Myocyte (in vitro differentiated cells): ENCODE data around the gene ARRB1. TPM values are rescaled to one million over a fixed set of nuclear protein-coding genes. Genes with fewer than 3 reads are reported as not detected.
A peak's percentile ranks its signal among the peaks of the same experiment; 100 is the strongest.
"Not testable (repeated sequence)": the region's sequence is repeated elsewhere in the genome, so short reads cannot be mapped to it uniquely, and the experiment has no call there.

Source experiments
- DNase-seq: peaks from one replicate; pipeline ENCODE4 v3.0.0-alpha.2; 2012; ENCODE audit warnings: low read depth
- polyA plus RNA-seq: library from polyadenylated mRNA; unstranded; fragments of >200 nt; gene quantifications from one replicate; pipeline ENCODE4 v1.2.1, GENCODE V29; 2012; ENCODE audit warnings: missing spikeins
- total RNA-seq: library from RNA; depleted of rRNA; stranded (reverse); fragments of >200 nt; gene quantifications from 2 replicates; pipeline ENCODE4 v1.2.3, GENCODE V29; 2014

Gene ARRB1
- 17.2 and 23.0 TPM in 2 replicates for total RNA-seq
- polyA plus RNA-seq = 20.9 TPM

GRCh38 chr11:75351541-75351790, at the start of gene ARRB1:
Gene ARRB1 (minus strand): TSS chr11:75351661. CDS start chr11:75351607, 54 bp downstream.
- no peak for DNase-seq

GRCh38 chr11:75400146-75400865, 48.8 kb upstream of the ARRB1 start:
- DNase-seq = peak; percentile 19

DNA sequence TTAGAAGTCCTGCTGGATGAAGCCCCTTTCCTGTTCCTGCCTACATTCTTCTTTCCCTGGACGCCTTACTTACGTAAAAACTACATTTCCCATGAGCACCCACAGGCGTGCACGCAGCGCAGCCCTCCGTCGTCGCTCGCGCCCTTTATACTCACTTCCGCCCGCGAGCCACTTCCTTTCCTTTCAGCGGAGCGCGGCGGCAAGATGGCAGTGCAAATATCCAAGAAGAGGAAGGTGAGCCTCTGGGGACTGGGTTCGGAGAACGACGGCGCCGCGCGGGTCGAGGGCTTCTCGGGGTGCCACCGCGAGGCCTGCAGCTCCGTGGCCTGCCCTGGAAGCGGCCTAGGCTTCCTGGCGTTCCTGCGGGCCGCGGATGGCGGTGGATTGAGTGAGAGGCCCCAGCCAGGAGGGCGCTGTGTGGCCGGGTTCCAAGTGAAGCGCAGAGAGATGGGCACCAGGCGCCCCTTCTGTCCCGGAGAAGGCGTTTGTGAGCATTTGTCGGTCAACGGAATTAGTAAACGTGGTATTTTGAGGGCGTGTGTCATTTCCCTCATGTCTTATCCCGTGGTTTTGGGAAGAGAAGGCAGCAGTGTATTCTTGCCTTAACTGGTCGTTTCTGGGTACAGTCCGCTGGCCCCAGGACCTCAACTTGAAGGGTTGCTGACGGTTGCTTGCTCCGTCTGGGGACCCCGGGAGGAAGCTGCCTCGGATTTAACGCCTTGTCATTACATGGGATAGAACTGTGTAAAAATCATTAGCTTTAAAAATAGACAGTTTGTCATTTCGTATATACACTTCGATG, 48.1 kb upstream of the ARRB1 start, which contains the start of gene RPS3:
Gene RPS3 (plus strand): TSS at position 175 of the 802 bp plus-strand sequence. CDS start 30 bp downstream, at position 205.
- DNase-seq = peak; percentile 94

- no peak for DNase-seq
These were observed 47.4 kb upstream of the ARRB1 start for GRCh38 chr11:75398906-75399305.

DNA sequence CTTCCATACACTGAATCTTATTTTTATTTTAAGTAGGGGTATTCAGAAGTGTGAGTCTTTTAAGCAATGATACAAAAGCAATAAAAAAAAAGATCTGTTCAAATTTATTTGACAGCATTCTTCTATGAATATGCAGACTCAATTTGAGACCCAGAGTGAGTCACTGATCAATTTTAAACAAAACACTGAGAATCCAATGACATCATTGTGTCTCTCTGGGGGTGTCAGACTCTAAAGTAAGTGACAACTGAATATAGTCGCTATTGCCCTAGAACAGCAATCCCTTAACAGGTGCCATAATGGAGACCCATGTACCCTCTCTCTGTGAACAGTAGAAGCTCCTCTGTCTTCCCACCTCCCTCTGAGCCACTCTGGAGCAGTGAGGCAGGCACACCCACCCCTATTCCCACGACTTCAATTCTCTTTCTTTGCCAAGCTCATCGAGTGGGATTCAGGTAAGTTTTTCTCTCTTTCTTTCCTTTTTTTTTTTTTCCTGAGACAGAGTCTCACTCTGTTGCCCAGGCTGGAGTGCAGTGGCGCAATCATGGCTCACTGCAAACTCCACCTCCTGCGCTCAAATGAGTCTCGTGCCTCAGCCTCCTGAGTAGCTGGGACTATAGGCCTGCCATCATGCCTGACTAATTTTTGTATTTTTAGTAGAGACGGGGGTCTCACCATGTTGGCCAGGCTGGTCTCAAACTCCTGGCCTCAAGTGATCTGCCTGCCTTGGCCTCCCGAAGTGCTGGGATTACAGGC, 42.8 kb upstream of the ARRB1 start:
- DNase-seq = no peak

- DNase-seq = no peak
These were observed 38.5 kb upstream of the ARRB1 start for GRCh38 chr11:75389925-75390324.

- DNase-seq = no peak
These were observed 37.8 kb upstream of the ARRB1 start for GRCh38 chr11:75389276-75389605.

- DNase-seq = peak; percentile 86
These were observed 37.2 kb upstream of the ARRB1 start for GRCh38 chr11:75388386-75389275.

DNA sequence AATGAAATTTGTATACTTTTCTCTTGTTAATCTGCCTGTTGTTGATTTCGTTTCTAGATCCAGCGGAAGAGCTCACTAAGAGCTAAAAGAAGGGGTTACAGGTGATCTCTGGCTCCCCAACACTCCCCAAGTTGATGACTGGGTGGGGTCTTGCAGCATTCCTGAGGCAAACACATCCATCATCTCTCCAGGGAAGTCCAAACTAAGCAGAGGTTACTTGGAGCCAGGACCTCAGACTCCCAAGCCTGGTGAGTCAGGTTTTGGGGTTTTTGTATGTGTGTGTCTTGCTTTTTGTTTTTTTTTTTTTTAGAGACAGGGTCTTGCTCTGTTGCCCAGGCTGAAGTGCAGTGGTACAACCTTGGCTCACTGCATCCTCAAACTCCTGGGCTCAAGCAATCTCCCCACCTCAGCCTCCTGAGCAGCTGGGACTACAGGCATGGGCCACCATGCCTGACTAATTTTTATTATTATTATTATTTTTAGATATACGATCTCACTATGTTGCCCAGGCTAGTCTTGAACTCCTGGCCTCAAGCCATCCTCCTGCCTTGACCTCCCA, 36.4 kb upstream of the ARRB1 start:
- peak; percentile 26 for DNase-seq

- peak; percentile 32 for DNase-seq
These were observed 35.6 kb upstream of the ARRB1 start for GRCh38 chr11:75386942-75387630.

- peak; percentile 72 for DNase-seq
These were observed 33.1 kb upstream of the ARRB1 start for GRCh38 chr11:75384438-75385080.

- no peak for DNase-seq
These were observed 31.8 kb upstream of the ARRB1 start for GRCh38 chr11:75383246-75383645.

DNA sequence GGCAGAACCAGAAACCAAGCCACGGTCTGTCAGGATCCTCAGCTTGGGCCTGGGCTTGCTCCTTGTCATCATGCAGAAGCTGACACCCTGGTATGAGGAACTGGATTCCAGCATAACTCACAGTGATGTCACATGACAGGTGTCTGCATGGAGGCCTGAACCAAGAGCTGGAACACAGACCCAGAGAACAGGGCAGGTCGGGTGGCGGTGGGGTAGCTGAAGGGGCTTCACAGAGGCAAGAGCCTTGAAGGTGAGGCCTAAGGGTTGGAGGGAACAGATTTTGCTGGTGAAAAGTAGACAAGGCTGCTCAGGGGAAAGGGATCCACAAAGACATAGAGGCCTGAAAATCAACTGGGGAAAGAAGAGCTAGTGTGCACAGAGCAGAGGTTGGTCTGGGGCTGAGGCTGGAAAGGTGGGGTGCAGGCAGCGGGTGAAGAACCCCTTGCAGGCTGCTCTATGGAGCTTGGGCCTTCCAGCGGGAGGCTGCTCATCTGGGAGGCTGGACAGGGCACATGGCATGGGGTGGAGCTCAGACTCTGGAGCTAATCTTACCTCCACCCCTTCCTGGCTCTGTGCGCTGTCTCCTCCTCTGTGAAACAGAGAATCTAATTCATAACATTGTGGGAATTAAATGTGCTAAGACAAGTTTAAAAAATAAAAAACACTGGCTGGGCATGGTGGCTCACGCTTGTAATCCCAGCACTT, 29.4 kb upstream of the ARRB1 start:
- peak; percentile 85 for DNase-seq

DNA sequence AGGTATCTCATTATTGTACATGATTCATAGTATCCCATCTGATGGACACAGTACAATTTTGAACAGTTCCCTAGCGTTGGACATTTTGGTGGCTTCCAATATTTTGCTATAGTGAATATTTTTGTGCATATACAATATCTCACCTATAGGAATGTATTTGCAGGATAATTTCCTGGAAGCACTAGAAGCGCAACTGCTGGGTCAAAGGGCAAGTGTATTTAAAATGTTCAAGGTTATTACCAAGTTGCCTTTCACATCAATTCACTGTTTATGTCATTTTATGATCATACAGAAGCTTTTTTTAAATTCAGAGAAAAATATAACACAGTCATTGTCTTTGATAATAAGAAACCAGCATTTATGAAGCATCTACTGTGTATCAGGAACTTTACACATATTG, 28.8 kb upstream of the ARRB1 start:
- no peak for DNase-seq

- DNase-seq = not testable (repeated sequence)
These were observed 27.3 kb upstream of the ARRB1 start for GRCh38 chr11:75378776-75379175.

DNA sequence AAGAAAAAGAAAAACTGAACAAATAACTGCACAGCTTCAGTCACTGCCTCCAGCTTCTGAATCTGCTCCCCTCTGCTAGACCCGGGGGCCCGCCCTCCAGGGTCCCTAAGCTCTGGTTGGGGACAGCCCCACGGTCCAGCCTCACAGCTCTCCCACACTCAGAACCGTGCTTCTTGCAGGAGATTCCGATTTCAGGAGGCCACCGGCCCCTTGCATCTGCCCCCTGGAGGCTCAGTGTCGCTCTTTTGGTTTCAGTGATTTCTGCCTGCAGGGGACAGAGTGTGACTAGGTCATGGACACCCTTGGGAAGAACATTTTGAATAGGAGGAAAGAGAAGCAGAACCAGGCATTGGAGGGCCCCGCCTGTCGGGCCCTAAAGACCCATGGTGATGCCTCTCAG, 24.7 kb upstream of the ARRB1 start:
- no peak for DNase-seq

DNA sequence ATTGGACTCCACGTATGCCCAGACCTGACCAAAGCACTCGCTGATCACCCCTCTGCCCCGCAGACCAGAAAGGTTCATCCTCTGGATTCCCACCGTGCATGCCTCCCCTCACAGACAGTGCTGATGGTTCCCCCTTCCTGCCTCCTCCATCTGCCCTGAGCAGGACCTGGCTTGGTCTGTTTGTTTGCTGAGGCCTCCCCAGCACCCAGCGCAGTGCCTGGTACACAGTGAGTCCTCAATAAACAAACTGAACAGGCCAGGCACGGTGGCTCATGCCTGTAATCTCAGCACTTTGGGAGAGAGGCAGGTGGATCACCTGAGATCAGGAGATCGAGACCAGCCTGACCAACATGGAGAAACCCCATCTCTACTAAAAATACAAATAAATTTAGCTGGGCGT, 24.2 kb upstream of the ARRB1 start:
- DNase-seq = no peak

GRCh38 chr11:75374646-75375045, 23.2 kb upstream of the ARRB1 start:
- no peak for DNase-seq

DNA sequence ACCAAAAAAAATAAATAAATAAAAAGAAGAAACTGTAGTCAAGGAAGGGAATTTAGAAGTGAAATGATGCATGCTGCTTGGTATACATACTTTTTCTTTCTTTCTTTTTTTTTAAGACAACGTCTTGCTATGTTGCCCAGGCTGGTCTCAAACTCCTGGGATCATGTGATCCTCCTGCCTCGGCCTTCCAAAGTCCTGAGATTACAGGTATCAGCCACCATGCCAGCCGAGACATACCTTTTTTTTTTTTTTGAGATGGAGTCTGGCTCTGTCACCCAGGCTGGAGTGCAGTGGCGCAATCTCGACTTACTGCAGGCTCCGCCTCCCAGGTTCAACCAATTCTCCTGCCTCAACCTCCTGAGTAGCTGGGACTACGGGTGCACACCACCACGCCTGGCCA, 21.7 kb upstream of the ARRB1 start:
- DNase-seq = no peak
